Naive thymus-derived CD4-positive, alpha-beta T cell (primary cell): ENCODE results near the gene MICA. TPM values are rescaled to one million over a fixed set of nuclear protein-coding genes. Genes with fewer than 3 reads are reported as not detected.
"Not testable (repeated sequence)": the region's sequence is repeated elsewhere in the genome, so short reads cannot be mapped to it uniquely, and the experiment has no call there.

ENCODE experiments used
- ATAC-seq: fragments of 150-1000 bp; cut with Tn5 transposase; 2 replicates; pipeline ENCODE4 v1.10.0; 2021; ENCODE audit warnings: mild to moderate bottlenecking, moderate library complexity
- CTCF ChIA-PET: fragments of 350-600 bp; sonication (Branson Sonifier 250); formaldehyde crosslinking; loops from one replicate; lab custom pipeline; 2021; ENCODE audit warnings: antibody characterized with exemption; lab: Charles Lee
- POLR2A ChIA-PET: fragments of 350-600 bp; sonication (Branson Sonifier 250); formaldehyde crosslinking; loops from one replicate; lab custom pipeline; 2021; ENCODE audit warnings: antibody characterized with exemption, inconsistent platforms; lab: Charles Lee
- DNase-seq, 9 donors: peaks; one replicate each; pipeline versions ENCODE4 v3.0.0 to v3.0.0-alpha.2; 2020 to 2022; ENCODE audit warnings: mixed read lengths in 1 of 9
- H3K27ac ChIP-seq: one replicate; pipeline ENCODE4 v1.7.0; 2013; ENCODE audit warnings: mild to moderate bottlenecking, low read depth, low read length, moderate library complexity
- H3K27me3 ChIP-seq, 2 donors: one replicate each; pipeline ENCODE4 v1.7.0; 2013; ENCODE audit warnings: low read length in 2 of 2, mild to moderate bottlenecking in 2 of 2, moderate library complexity in 2 of 2; ENCODE audit not compliant: control insufficient read depth in 2 of 2, insufficient read depth in 2 of 2
- H3K36me3 ChIP-seq, 3 experiments: 1 replicate in 2 of 3; 2 replicates in 1 of 3; pipeline ENCODE4 v1.7.0; 2013; ENCODE audit warnings: low read length in 3 of 3, mild to moderate bottlenecking in 3 of 3, moderate library complexity in 1 of 3; ENCODE audit not compliant: insufficient read depth in 3 of 3, control insufficient read depth in 2 of 3
- H3K4me1 ChIP-seq, 2 donors: one replicate each; pipeline ENCODE4 v1.7.0; 2013; ENCODE audit warnings: low read length in 2 of 2, mild to moderate bottlenecking in 2 of 2, moderate library complexity in 1 of 2; ENCODE audit not compliant: control insufficient read depth in 2 of 2, insufficient read depth in 2 of 2
- H3K4me3 ChIP-seq: 2 replicates; pipeline ENCODE4 v1.7.0; 2013; ENCODE audit warnings: mild to moderate bottlenecking, low read length
- H3K9me3 ChIP-seq, 3 experiments: 1 replicate in 2 of 3; 2 replicates in 1 of 3; pipeline ENCODE4 v1.7.0; 2013; ENCODE audit warnings: low read length in 3 of 3; ENCODE audit not compliant: control insufficient read depth in 2 of 3
- H3K27ac Mint-ChIP-seq, 9 donors: one replicate each; pipeline ENCODE4 v1.8.0; 2020 to 2022; ENCODE audit warnings: mixed read lengths in 9 of 9, mild to moderate bottlenecking in 8 of 9, moderate library complexity in 5 of 9, inconsistent platforms in 2 of 9
- H3K27me3 Mint-ChIP-seq, 5 donors: one replicate each; pipeline ENCODE4 v1.8.0; 2021 to 2022; ENCODE audit warnings: mixed read lengths in 5 of 5, mild to moderate bottlenecking in 1 of 5
- H3K36me3 Mint-ChIP-seq, 5 donors: one replicate each; pipeline ENCODE4 v1.8.0; 2020 to 2022; ENCODE audit warnings: mixed read lengths in 5 of 5, mild to moderate bottlenecking in 3 of 5, inconsistent platforms in 1 of 5
- H3K4me1 Mint-ChIP-seq, 7 donors: one replicate each; pipeline ENCODE4 v1.8.0; 2020 to 2022; ENCODE audit warnings: mixed read lengths in 7 of 7, mild to moderate bottlenecking in 3 of 7, inconsistent platforms in 1 of 7
- H3K4me3 Mint-ChIP-seq, 10 donors: one replicate each; pipeline ENCODE4 v1.8.0; 2020 to 2022; ENCODE audit warnings: mild to moderate bottlenecking in 10 of 10, mixed read lengths in 10 of 10, moderate library complexity in 6 of 10, inconsistent platforms in 2 of 10
- H3K9me3 Mint-ChIP-seq, 11 donors: one replicate each; pipeline ENCODE4 v1.8.0; 2020 to 2022; ENCODE audit warnings: mixed read lengths in 11 of 11, mild to moderate bottlenecking in 4 of 11, inconsistent platforms in 1 of 11, moderate library complexity in 1 of 11
- intact Hi-C, 2 donors: fragments of 100-400 bp; cut with micrococcal nuclease; formaldehyde crosslinking; loops; one replicate each; pipeline ENCODE4 v1.15.1; 2023
- polyA plus RNA-seq, 2 donors: library from polyadenylated mRNA; unstranded; fragments of 300-500 nt; fragmentation: Illumina TruSeq; gene quantifications; one replicate each; pipeline ENCODE4 v1.2.3, GENCODE V29; 2021
- total RNA-seq, 6 experiments: library from RNA in 5 of 6; stranded (reverse) in 5 of 6; gene quantifications; 1 replicate in 5 of 6; 2 replicates in 1 of 6; pipeline ENCODE4 v1.2.3 and lab custom pipeline; 2021 to 2026

MICA gene
- total and polyA plus RNA-seq, 7 experiments from 2014 or later = 4.3 to 17.4 (median 13.8) TPM

- H3K36me3 ChIP-seq, H3K27ac ChIP-seq, H3K27ac Mint-ChIP-seq, ATAC-seq, H3K9me3 ChIP-seq, H3K4me1 Mint-ChIP-seq, H3K27me3 ChIP-seq, H3K4me3 ChIP-seq, H3K4me3 Mint-ChIP-seq, H3K4me1 ChIP-seq, DNase-seq, H3K36me3 Mint-ChIP-seq, intact Hi-C loops: not testable (repeated sequence)
- peaks cover 0 to 13% (median 6%) of the 10 kb centered on the region in 11 donors for H3K9me3 Mint-ChIP-seq
- peaks cover 13 to 73% (median 22%) of the 10 kb centered on the region in 5 donors for H3K27me3 Mint-ChIP-seq
- ChIA-PET POLR2A (interaction anchor here (1.1 kb wide), 1 partner anchor 15 kb away, joined by 4 read pairs; no protein-coding TSS in a partner anchor), CTCF (interaction anchor here (0.6 kb wide), 1 partner anchor 47 kb away, joined by 4 read pairs; no protein-coding TSS in a partner anchor)
Measured at GRCh38 chr6:31446999-31447789, 43.8 kb downstream of the MICA start.

GRCh38 chr6:31450751-31451150 lies 47.4 kb downstream of the MICA start:
- Histone ChIP-seq H3K36me3 (no peaks in the 10 kb centered on the region), H3K9me3 (peaks cover 0 to 10% (median 0%) of the 10 kb centered on the region in 3 experiments), H3K4me3 (no peak overlapping the region), H3K27ac (no peak overlapping the region), H3K27me3 (no peaks in the 10 kb centered on the region), H3K4me1 (no peaks in the 10 kb centered on the region)
- peaks cover 3 to 27% (median 13%) of the 10 kb centered on the region in 11 donors for H3K9me3 Mint-ChIP-seq
- ATAC-seq = no peak
- H3K4me3 Mint-ChIP-seq = no peak overlapping the region
- H3K36me3 Mint-ChIP-seq = peaks cover 0 to 8% (median 5%) of the 10 kb centered on the region in 5 donors
- H3K27me3 Mint-ChIP-seq = peaks cover 0 to 59% (median 12%) of the 10 kb centered on the region in 5 donors
- intact Hi-C loops = no loop called here
- no peak for DNase-seq
- POLR2A ChIA-PET = no interaction called here
- CTCF ChIA-PET = no interaction called here
- no peak overlapping the region for H3K27ac Mint-ChIP-seq
- no peaks in the 10 kb centered on the region for H3K4me1 Mint-ChIP-seq

- H3K27ac ChIP-seq = no peak overlapping the region
- no peaks in the 10 kb centered on the region for H3K27me3 ChIP-seq
- Mint-ChIP-seq H3K4me1 (no peaks in the 10 kb centered on the region), H3K4me3 (no peak overlapping the region), H3K36me3 (peaks cover 0 to 8% (median 5%) of the 10 kb centered on the region in 5 donors), H3K9me3 (peaks cover 3 to 27% (median 13%) of the 10 kb centered on the region in 11 donors), H3K27me3 (peaks cover 0 to 59% (median 12%) of the 10 kb centered on the region in 5 donors), H3K27ac (no peak overlapping the region)
- POLR2A ChIA-PET = no interaction called here
- CTCF ChIA-PET = interaction anchor here (1.2 kb wide), 1 partner anchor 11 kb away, joined by 6 read pairs; no protein-coding TSS in a partner anchor
- ATAC-seq (no peak), DNase-seq (no peak)
- no peak overlapping the region for H3K4me3 ChIP-seq
- H3K4me1 ChIP-seq = no peaks in the 10 kb centered on the region
- no peaks in the 10 kb centered on the region for H3K36me3 ChIP-seq
- intact Hi-C loops = no loop called here
- H3K9me3 ChIP-seq = peaks cover 0 to 10% (median 0%) of the 10 kb centered on the region in 3 experiments
Measured at GRCh38 chr6:31452859-31453258, 49.5 kb downstream of the MICA start.

GRCh38 chr6:31453259-31453658 lies 49.9 kb downstream of the MICA start:
- DNase-seq = no peak
- Histone ChIP-seq H3K4me1 (no peaks in the 10 kb centered on the region), H3K27ac (no peak overlapping the region), H3K4me3 (no peak overlapping the region), H3K36me3 (no peaks in the 10 kb centered on the region), H3K9me3 (peaks cover 0 to 10% (median 0%) of the 10 kb centered on the region in 3 experiments), H3K27me3 (no peaks in the 10 kb centered on the region)
- peaks cover 0 to 57% (median 12%) of the 10 kb centered on the region in 5 donors for H3K27me3 Mint-ChIP-seq
- POLR2A ChIA-PET = no interaction called here
- no peak overlapping the region for H3K4me3 Mint-ChIP-seq
- no peak overlapping the region for H3K27ac Mint-ChIP-seq
- CTCF ChIA-PET = no interaction called here
- H3K36me3 Mint-ChIP-seq = peaks cover 0 to 8% (median 5%) of the 10 kb centered on the region in 5 donors
- no peaks in the 10 kb centered on the region for H3K4me1 Mint-ChIP-seq
- peak; percentile 51 for ATAC-seq
- intact Hi-C loops = no loop called here
- H3K9me3 Mint-ChIP-seq = peaks cover 3 to 27% (median 13%) of the 10 kb centered on the region in 11 donors

- not testable (repeated sequence) for H3K27ac Mint-ChIP-seq, H3K4me3 Mint-ChIP-seq
- peaks cover 6 to 18% (median 17%) of the 10 kb centered on the region in 5 donors for H3K36me3 Mint-ChIP-seq
Measured at GRCh38 chr6:31459864-31460263, 56.5 kb downstream of the MICA start.

GRCh38 chr6:31460361-31461025 lies 57.1 kb downstream of the MICA start:
- H3K4me1 ChIP-seq = peaks cover 18 to 19% of the 10 kb centered on the region in 2 donors
- H3K4me1 Mint-ChIP-seq = peaks cover 19 to 42% (median 34%) of the 10 kb centered on the region in 7 donors
- ATAC-seq = no peak
- peak overlapping the region in 1 of 9 donors; percentile 54 for H3K27ac Mint-ChIP-seq
- ChIA-PET POLR2A (no interaction called here), CTCF (interaction anchor here (0.7 kb wide), 1 partner anchor 571 kb away, joined by 3 read pairs; no protein-coding TSS in a partner anchor)
- H3K27me3 Mint-ChIP-seq = peaks cover 0 to 21% (median 0%) of the 10 kb centered on the region in 5 donors
- H3K27me3 ChIP-seq = no peaks in the 10 kb centered on the region
- peaks cover 0 to 9% (median 0%) of the 10 kb centered on the region in 3 experiments for H3K36me3 ChIP-seq
- DNase-seq = no peak
- peak overlapping the region in 1 of 10 donors; percentile 33 for H3K4me3 Mint-ChIP-seq
- intact Hi-C loops = loop anchor here in 1 of 2 donors (10.0 kb wide), 1 partner anchor 186 kb away; the partner anchor contains the start of gene HLA-C
- no peaks in the 10 kb centered on the region for H3K9me3 ChIP-seq
- no peak overlapping the region for H3K27ac ChIP-seq
- no peak overlapping the region for H3K4me3 ChIP-seq
- peaks cover 10 to 24% (median 23%) of the 10 kb centered on the region in 5 donors for H3K36me3 Mint-ChIP-seq
- peaks cover 0 to 2% (median 0%) of the 10 kb centered on the region in 11 donors for H3K9me3 Mint-ChIP-seq

More at GRCh38 chr6:31459864-31460263, 56.5 kb downstream of the MICA start:
- H3K4me1 Mint-ChIP-seq = peaks cover 13 to 36% (median 28%) of the 10 kb centered on the region in 7 donors
- intact Hi-C loops = loop anchor here in 1 of 2 donors (10.0 kb wide), 1 partner anchor 185 kb away; the partner anchor contains the start of gene HLA-C
- POLR2A ChIA-PET = interaction anchor here (0.6 kb wide), 1 partner anchor 190 kb away, joined by 3 read pairs; no protein-coding TSS in a partner anchor
- H3K9me3 ChIP-seq, H3K27me3 ChIP-seq, H3K27ac ChIP-seq, ATAC-seq, H3K9me3 Mint-ChIP-seq, H3K4me3 ChIP-seq, CTCF ChIA-PET, H3K36me3 ChIP-seq, DNase-seq: not testable (repeated sequence)
- peaks cover 12 to 15% of the 10 kb centered on the region in 2 donors for H3K4me1 ChIP-seq
- peaks cover 0 to 21% (median 0%) of the 10 kb centered on the region in 5 donors for H3K27me3 Mint-ChIP-seq
